HG02763 (cell line): Measurements from ENCODE around the gene SCN2A.

Experiments
- ATAC-seq: cut with Tn5 transposase; IDR thresholded peaks from one replicate; pipeline ENCODE4 v1.9.1; 2021; ENCODE audit warnings: mild to moderate bottlenecking, moderate library complexity; ENCODE audit not compliant: unreplicated experiment

The SCN2A gene

DNA sequence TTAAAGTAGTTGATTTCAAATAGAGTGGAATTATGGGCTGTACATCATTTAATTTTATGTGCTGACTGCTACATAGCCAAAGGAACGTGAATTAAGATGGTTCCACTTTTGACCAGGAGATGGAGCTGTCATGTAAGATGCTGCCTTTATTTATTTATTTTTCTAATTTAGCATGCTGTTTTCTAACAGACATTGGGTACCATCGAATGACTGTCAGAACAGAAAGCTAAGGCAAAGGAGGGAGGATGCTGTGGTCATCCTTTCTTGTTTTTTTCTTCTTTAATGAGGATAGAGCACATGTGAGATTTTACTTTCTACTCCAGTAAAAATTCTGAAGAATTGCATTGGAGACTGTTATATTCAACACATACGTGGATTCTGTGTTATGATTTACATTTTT is at the start of gene SCN2A:
Gene SCN2A (plus strand): TSS at position 185 of the 400 bp plus-strand sequence. CDS start 56,410 bp downstream, outside the sequence.
- ATAC-seq: no peak

DNA sequence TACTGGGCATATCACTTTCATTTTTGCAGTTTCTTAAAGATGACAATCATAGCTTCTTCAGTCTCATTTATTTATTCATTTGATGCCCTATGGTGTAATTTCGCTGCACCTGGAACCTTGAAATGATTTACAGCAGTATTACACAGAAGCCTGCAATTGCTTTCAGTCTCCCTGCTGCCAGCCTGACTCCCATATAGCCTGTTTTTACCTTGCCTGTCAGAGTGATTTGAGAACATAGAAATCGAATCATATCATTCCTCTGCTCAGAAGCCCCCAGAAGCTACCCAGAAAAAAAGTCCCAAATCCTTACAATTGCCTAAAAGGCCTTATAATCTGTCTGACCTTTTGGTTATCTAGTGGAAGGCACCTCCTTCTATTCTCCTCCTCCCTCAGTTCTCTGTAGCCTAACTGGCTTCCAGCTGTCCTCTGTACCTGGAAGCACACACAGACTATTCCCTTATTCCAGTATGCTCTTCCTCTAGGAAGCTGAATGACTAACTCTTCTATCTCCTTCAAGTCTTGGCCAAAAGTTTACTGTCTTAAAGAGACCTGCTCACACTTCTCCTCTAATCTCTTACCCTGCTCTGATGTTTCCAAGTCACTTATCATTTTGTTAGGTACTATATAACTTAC is 48.0 kb upstream of the SCN2A start:
- no peak for ATAC-seq

DNA sequence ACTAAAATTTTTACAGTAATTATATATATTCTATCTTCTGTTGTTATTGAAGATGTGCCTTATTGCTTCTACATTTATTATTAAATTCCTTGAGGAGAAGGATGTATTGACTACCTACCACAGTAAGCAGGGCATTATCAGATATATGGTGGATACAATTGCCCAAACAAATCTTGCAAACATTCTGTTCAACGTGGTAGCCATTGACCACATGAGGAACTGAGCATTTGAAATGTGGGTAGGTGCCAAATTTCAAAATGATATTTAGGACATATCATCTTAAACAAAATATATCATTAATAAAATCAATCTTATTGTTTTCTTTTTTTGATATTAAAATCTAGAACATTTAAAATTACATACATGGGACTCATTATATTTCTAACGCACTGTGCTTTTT is 46.5 kb upstream of the SCN2A start:
- peak; percentile 33 for ATAC-seq

DNA sequence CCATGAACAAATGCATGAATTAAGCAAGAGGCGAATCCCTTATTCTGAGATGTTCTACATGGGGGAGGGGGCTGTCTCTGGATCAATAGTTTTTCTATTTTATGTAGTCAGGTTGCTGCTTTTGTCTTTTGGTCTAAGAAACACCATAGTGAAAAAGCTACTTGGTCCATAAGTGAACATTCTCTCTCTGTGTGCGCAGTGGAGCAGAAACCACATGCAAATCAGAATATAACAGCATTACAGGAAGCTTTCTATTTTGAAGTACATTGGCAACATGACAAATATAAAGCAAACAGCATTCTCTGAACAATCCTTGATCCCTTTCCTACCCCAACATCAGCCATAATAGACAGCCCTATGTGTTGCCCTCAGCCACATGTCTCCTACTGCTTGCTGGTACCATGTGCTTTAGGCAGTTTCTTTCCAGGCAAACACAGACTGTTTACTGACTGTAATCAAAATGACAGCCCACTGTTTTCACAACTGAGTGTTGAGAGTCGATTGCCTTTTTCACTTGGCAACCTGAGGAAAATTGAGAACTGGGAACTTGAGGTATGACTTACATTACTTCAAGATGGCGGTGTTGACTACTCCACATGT is 45.9 kb upstream of the SCN2A start:
- peak; percentile 95 for ATAC-seq

DNA sequence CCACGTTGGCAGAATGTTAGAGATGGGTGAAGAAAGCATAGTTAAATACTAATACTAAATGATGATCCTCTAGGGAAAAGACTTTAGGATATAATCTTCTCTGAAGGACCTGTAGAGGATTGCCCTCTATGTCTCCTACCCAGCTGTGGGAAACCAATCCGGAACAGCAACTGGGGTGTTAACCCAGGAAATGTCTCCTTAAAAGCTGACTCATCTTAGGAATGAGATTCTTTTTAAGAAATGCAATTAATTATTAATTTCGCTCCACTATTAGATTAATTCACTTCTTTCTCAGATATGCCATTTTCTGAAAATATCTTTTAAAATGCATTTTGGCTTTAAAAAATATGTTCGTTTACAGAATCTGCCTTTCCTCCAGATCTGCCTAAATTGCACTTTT is 42.8 kb upstream of the SCN2A start:
- no peak for ATAC-seq

DNA sequence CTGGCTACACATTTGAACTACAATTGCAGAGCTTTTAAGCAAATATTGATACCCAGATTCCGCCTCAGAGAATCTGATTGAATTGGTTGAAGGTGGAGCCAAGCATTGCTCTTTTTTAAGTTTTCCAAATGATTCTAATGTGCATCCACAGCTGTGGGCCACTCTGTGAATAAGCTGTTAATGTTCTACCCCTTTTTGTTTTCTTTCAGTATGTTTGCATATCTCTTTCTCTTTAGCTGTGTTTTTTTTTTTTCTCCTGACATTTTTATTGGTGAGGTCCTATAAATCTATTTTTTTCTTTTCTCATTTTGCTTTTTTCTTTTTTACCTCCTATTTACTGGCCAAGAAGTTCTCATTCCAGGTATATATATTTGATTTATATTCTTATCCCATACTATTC is 41.9 kb upstream of the SCN2A start:
- no peak for ATAC-seq

DNA sequence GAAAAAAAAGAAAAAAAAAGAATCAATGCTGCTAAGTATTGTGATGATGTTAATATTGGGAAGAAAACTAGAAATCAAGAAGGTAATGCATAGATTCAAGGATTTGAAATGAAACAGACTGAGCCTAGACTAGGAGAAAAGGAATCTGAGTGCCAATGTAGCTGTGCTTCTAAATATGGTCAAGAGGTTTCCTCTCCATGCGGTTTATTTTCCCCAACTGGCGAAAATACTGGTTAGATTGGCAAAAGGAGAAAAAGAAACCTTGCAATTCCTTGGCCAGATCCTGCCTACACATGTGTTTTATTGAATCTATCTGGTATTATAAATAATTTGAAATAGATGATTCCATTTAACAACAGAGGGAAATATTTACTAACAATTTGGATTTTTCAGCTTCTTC is 41.0 kb upstream of the SCN2A start:
- ATAC-seq: no peak

DNA sequence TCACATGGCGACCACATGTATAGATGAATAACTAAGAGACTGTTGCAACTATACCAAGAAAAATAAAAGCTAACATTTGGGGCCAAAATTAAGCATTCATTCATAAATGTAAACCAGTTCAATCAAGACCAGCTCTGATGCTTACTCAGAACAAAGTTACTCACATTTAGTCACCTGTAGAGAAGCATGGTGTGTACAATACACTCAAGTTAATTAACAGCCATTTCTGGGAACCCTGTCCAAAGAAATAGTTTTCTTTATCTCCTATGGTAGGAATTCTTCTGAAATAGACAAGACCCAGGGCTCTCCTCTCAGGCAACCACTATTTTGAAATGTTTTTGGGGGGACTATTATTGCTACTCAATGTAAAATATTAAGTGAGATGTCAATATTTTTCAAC is 37.0 kb upstream of the SCN2A start:
- no peak for ATAC-seq

DNA sequence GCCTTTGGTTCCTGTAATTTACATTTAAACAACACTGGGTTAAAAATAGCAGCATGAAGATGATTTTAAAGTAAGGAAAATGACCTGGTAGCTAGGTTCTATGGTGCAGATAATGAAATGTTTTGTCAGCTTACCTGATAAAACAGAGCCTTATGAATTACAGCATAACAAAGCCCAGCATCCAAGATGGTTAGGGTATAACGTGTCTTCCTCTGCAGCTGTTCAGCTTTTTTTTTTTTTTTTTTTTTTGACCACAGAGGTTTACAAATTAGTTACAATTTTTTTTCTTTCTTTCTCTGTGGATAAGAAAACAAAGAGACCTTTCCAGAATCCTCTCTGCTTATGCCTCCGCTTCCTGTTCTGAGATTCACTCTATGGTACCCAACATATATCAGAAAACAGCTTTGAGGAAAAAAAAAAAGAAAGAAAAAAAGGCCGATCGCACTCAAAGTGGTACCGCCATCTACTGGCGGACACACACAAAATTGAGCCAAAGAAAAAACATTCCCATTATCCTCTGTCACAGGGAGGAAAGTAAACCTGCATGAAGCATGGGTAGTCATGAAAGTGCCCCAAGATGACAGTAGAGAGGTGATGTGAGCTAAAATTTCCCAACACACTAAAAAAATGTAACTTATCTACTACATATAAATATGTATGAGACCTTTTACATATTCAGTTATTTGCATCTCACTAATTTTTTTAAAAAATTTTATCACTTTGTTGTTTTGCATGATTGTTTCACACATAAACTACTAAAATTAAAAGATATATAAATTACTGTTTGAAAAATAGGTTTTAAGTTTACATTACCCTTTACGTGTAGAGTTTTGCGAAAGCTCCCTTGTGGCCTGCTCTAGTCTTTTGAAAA is 35.3 kb upstream of the SCN2A start, which contains the start of gene SCN3A:
Gene SCN3A (minus strand): TSS at position 362 of the 871 bp plus-strand sequence. CDS start 27,656 bp downstream, outside the sequence.
- ATAC-seq: peak; percentile 66

DNA sequence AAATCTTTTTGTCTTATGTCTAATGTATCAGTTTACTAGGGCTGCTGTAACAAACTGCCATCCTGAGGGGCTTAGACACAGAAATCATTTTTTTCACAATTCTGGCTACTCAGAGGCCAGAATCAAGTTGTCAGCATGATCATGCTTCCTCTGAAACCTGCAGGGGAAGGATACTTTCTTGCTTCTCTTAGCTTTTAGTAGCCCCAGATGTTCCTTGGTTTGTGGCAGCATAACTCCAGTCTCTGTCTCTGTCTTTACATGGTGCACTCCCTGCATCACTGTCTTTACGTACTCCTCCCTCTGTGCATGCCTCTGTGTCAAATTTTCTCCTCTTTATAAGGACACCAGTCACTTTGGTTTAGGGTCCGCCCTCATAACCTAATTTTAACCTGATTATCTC is 33.3 kb upstream of the SCN2A start:
- ATAC-seq: no peak

DNA sequence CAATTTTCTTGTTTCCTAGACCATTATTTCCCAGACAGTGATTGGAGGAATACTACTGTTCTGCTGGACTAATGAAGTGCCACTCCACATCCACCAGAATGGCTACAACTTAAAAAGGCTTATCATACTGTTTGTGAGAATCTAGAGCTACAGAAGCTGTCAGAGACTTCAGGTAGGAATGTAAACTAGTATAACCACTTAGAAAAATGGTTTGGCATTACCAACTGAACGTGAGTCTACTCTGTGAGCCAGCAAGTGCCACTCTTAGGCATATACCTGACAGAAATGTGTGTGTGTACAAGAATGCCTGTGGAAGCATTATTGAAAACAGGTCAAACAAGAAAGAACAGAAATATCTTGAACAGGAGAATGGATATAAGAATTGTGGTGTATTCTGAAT is 31.1 kb upstream of the SCN2A start:
- ATAC-seq: no peak

DNA sequence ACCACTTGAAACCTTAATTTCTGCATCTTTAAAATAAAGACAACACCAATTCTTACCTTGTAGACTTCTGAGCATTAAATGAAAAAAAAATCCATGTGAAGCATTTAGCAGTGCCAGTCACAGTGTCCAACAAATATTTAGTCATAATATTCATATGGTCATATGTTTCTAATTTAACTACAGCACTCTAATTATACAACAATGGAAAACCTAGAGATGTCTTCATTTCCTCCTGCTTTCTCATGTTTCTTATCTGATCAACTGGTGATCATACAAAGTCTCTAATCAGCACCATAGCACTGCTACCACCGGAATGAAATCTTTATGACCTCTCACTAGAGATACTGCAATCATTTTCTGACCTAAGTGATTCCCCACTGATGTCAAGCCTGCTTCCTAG is 25.1 kb upstream of the SCN2A start:
- ATAC-seq: no peak

DNA sequence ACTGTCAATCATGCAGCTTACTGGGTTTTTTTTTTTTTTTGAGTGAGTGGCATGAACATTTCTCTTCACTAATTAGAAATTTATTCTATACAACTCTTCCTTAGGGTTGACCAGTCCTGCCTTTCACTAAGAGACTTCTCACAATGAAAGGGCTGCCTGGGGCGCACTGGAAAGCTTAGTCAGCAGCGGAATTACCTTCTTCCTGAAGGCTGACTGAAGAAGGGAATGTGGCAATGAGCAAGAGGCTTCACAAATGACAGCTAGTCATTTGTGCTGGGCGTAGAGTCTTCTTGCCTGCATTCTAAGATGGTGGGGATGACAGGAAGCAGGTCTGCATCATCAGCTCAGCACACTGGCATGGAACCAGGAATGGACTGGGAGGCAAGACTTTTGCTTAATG is 19.7 kb upstream of the SCN2A start:
- no peak for ATAC-seq

DNA sequence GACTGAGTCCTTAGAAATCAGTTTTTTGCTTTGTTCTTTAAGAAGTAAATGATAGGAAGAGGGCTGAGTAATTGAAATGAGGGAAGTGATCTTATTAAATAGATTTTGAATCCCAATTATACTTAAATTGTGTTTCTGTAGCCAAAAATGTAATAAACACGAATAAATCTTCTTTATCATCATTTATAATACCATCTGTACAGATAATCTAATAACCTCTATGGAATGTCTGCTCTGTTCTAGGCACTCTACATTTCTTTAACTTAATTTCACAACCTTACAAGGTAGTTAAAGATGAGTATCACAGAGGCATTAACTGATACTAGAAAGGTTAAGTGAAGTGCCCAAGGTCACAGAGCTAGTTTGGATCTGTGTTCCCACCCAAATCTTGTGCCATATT is 14.3 kb upstream of the SCN2A start:
- ATAC-seq: no peak

DNA sequence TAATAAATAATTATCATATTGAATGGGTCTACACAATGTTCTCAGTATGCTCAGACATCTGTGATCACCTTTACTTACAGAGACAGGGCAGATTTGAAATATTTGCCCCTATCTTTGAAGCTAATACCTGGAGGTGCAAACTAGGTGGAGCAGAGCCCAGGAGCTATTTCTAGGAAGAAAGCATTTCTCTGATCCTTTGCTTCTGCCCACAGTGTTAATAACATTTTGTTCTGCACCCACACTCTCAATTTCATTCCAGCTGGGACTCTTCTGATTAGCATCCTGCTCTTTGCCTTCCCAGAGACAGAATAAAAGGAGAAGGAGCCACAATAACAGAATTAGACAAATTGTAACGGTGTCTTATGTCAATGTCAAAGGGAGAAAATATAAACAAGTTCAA is 11.6 kb upstream of the SCN2A start:
- no peak for ATAC-seq

DNA sequence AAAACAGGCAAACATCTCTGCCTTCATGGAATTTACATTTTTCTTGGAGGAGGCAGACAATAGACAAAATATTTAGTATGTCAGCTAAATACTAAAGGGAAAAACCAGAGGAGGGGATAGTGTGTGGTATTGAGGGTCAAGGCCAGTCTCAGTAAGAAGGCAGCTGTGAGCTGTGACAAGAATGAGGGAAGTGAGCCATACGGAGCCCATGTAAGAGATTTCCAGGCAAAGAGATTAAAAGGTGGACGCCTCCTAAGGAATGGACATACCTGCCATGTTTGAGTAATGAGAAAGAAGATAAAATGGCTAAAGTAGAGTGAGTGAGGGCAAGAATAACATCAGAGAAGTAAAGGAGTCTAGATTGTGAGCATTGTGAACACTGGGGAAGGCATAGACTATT is 2.2 kb upstream of the SCN2A start:
- ATAC-seq: no peak

DNA sequence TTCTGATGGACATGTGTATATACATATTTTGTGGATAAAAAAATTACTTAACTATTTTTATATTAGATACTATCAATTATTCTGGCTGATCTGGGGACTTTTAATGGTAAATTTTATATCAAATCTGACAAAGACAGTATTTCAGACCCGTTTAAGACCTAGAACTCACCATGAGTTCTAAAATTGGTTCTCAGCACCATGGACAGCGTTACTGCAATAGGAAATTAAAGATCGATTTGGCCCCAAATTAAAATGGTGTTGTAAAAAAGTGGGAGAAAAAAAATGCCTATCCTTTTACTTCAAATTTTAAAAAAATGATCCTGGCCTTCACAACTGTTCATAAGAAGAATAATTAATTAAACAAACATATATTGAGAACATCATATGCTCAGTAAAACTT is 919 bp upstream of the SCN2A start:
- no peak for ATAC-seq

DNA sequence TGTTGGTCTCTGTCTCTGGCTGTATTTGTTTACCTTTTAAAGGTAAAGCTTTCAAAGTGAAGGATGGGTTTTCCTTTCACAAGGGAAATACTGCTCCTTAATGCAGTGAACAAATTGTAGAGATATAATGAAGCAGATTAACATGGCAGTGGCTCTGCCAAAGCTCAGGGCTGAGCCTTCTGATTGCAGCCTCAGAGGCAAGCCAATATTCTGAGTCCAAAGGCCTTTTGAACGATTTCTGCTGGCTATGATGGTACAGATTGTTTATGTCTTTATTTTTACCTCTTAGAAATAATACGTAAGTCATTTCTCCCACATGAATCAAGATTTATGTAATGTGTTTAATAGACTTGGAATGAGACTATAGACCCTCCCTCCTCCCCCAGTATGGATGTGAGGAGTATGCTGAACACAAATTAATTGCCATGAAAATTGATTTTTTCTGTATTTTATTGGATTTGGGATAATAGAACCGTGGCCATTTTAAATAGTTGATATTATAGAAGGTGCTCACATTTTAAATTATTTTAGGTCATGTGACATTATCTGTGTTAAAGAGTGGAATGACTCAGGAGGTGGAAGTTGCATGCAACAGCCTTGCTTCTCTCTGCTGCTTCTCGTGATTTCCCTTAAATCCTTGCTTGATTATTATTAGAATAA is 772 bp downstream of the SCN2A start:
- ATAC-seq: no peak

DNA sequence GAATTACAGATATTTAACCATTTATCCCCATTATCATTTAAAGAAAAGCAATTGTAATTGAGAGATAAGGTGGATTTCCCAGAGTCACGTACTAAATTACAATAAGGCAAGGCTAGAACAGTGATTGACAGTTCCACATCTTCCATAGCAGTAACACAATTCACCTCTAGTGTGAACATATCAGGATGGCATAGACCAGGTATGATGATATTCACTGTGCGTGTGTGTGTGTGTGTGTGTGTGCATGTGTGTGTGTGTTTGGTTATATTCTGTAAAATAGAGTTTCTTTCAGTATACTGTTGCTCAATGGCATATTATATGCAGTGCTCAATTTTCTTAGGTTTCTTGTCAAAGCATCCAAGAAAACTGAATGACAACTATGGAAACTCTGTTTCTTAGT is 1.7 kb downstream of the SCN2A start:
- ATAC-seq: no peak

DNA sequence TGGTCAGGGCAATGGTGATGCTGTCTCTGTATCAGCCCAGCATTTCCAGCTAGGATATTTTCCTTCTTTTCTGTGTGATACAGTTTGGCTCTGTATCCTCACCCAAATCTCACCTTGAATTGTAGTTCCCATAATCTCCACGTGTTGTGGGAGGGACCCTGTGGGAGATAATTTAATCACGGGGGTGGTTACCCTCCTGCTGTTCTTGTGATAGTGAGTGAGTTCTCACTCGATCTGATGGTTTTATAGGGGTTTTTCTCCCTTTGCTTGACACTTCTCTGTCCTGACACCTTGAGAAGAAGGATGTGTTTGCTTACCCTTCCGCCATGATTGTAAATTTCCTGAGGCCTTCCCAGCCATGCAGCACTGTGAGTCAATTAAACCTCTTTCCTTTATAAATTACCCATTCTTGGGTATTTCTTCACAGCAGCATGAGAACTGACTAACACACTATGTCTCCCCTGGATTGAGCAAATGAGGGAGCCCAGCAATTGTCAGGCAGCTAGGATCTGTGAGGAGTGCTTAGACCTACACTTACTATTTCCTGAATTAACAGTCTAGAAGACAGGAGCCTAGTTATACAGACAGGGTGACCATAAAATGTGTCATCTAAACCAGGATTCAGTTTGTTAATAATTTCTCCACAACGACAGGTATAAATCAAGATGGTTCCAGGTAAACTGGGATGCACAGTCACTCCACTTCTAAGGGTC is 6.0 kb downstream of the SCN2A start:
- ATAC-seq: no peak

DNA sequence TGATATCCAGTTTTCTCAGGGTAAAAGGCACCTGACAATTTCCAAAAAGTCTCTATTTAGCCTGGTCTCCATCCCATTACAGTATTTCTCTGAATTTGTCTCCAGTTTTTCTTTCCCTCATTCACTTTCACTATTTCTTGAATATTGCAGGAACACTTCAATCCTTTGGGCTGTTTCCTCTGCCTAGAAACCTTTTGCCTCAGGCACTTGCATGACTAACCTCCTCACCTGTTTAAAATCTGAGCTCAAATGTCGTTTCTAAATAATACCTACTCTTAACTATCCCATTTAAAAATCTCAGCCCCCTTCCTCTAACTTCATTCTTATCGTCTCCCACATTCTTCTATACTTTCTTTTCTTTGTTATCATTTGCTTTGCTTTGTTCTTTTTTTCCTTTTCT is 9.0 kb downstream of the SCN2A start:
- ATAC-seq: no peak
